GM12892 (cell line): Measurements from ENCODE around the gene CMTR1.

Experiments used
- DNase-seq: peaks from one replicate; pipeline ENCODE4 v3.0.0; 2011; ENCODE audit not compliant: insufficient read length
- FAIRE-seq: peaks from 2 replicates; lab custom pipeline; 2011; peaks lifted over from hg19 to GRCh38; lab: Jason Lieb, UNC
- POLR2A ChIP-seq: IDR thresholded peaks from 2 replicates; pipeline ENCODE4 v1.6.1; 2011; ENCODE audit warnings: low read depth, low read length, control low read depth
- POLR2AphosphoS5 ChIP-seq: IDR thresholded peaks from 2 replicates; pipeline ENCODE4 v1.6.1; 2011; ENCODE audit warnings: low read depth, low read length, control low read depth
- TAF1 ChIP-seq: IDR thresholded peaks from 2 replicates; pipeline ENCODE4 v1.6.1; 2011; ENCODE audit warnings: low read depth, mild to moderate bottlenecking, control low read depth, low read length, borderline replicate concordance

CMTR1 gene

GRCh38 chr6:37417393-37417792 lies 15.6 kb upstream of the CMTR1 start:
- no peak for DNase-seq
- FAIRE-seq, result no peak

GRCh38 chr6:37418722-37419121 lies 14.3 kb upstream of the CMTR1 start:
- DNase-seq (no peak), FAIRE-seq (no peak)
- TF ChIP-seq TAF1 (no peak), POLR2AphosphoS5 (no peak), POLR2A (no peak)

More at GRCh38 chr6:37417393-37417792, 15.6 kb upstream of the CMTR1 start:
- TF ChIP-seq POLR2AphosphoS5 (no peak), TAF1 (no peak), POLR2A (no peak)

- TF ChIP-seq POLR2AphosphoS5, result no peak
- TF ChIP-seq POLR2A, result no peak
- TF ChIP-seq TAF1, result no peak
- FAIRE-seq, result no peak
- DNase-seq, result no peak
Observed at GRCh38 chr6:37426058-37426944, 6.7 kb upstream of the CMTR1 start.

- DNase-seq, result no peak
Observed at GRCh38 chr6:37426945-37427510, 6.0 kb upstream of the CMTR1 start.

GRCh38 chr6:37429352-37429750 lies 3.7 kb upstream of the CMTR1 start:
- no peak for TF ChIP-seq TAF1
- no peak for TF ChIP-seq POLR2AphosphoS5
- TF ChIP-seq POLR2A, result no peak
- FAIRE-seq (no peak), DNase-seq (no peak)

More at GRCh38 chr6:37426945-37427510, 6.0 kb upstream of the CMTR1 start:
- no peak for FAIRE-seq
- no peak for TF ChIP-seq TAF1
- TF ChIP-seq POLR2A, result no peak
- TF ChIP-seq POLR2AphosphoS5, result no peak

GRCh38 chr6:37432590-37432915 lies 468 bp upstream of the CMTR1 start:
- no peak for TF ChIP-seq POLR2A
- no peak for TF ChIP-seq POLR2AphosphoS5
- no peak for TF ChIP-seq TAF1
- peak; percentile 17 for FAIRE-seq
- no peak for DNase-seq

GRCh38 chr6:37433657-37434271 lies 743 bp downstream of the CMTR1 start:
- FAIRE-seq (peak; percentile 56), DNase-seq (peak; percentile 43)
- TF ChIP-seq TAF1 (0 out of 2 replicates have a peak, but pooled peaks have one; percentile 28), POLR2A (no peak)

- FAIRE-seq (no peak), DNase-seq (no peak)
- TF ChIP-seq TAF1, result no peak
- no peak for TF ChIP-seq POLR2A
- TF ChIP-seq POLR2AphosphoS5, result no peak
Observed at GRCh38 chr6:37435373-37435772, 2.4 kb downstream of the CMTR1 start.

GRCh38 chr6:37435816-37436215 lies 2.8 kb downstream of the CMTR1 start:
- FAIRE-seq (no peak), DNase-seq (no peak)
- TF ChIP-seq TAF1, result no peak
- TF ChIP-seq POLR2A, result no peak
- TF ChIP-seq POLR2AphosphoS5, result no peak

- TF ChIP-seq POLR2AphosphoS5, result no peak
- no peak for TF ChIP-seq TAF1
- no peak for TF ChIP-seq POLR2A
- FAIRE-seq (no peak), DNase-seq (no peak)
Observed at GRCh38 chr6:37438930-37439329, 5.9 kb downstream of the CMTR1 start.

- no peak for TF ChIP-seq POLR2A
- no peak for TF ChIP-seq TAF1
- no peak for TF ChIP-seq POLR2AphosphoS5
- FAIRE-seq (no peak), DNase-seq (no peak)
Observed at GRCh38 chr6:37441651-37442050, 8.6 kb downstream of the CMTR1 start.
